A549 (cell line): ENCODE results near the gene ASB2. TPM values are rescaled to one million over a fixed set of nuclear protein-coding genes. Genes with fewer than 3 reads are reported as not detected.
A peak's percentile ranks its signal among the peaks of the same experiment; 100 is the strongest.

Source experiments
- ATAC-seq, 2 experiments: fragments of 200-7000 bp in 1 of 2; fragments of >200 bp in 1 of 2; cut with Nextera tagmentation in 1 of 2; cut with Tn5 transposase in 1 of 2; 3 replicates each; pipeline versions ENCODE4 v1.8.0 to v1.9.1; 2018 to 2020; ENCODE audit warnings: mild to moderate bottlenecking in 1 of 2, moderate library complexity in 1 of 2
- CTCF ChIA-PET: fragments of 300-600 bp; sonication (Branson Sonifier 250); formaldehyde crosslinking; extraction: SDS; loops from one replicate; lab custom pipeline; 2021; ENCODE audit warnings: antibody characterized with exemption, inconsistent platforms; lab: Yijun Ruan, JAX
- POLR2A ChIA-PET: fragments of 350-600 bp; formaldehyde crosslinking; extraction: SDS; loops from one replicate; lab custom pipeline; 2021; ENCODE audit warnings: antibody characterized with exemption, inconsistent platforms; lab: Yijun Ruan, JAX
- DNase-seq, 2 experiments: peaks; one replicate each; pipeline versions ENCODE4 v3.0.0 to v3.0.0-alpha.2; 2011 to 2016; ENCODE audit warnings: low read depth in 1 of 2, low spot score in 1 of 2
- FAIRE-seq: peaks from 2 replicates; lab custom pipeline; 2011; peaks lifted over from hg19 to GRCh38; lab: Jason Lieb, UNC
- H3K27ac ChIP-seq, 2 experiments: fragments of >200 bp; sonication (Bioruptor Twin); formaldehyde crosslinking; 3 replicates each; pipeline ENCODE4 v1.5.1; 2016 to 2017
- H3K4me1 ChIP-seq: fragments of >200 bp; sonication (Bioruptor Twin); formaldehyde crosslinking; 3 replicates; pipeline ENCODE4 v1.6.1; 2016
- H3K4me2 ChIP-seq: fragments of >200 bp; sonication (Bioruptor Twin); formaldehyde crosslinking; 3 replicates; pipeline ENCODE4 v1.6.1; 2016
- H3K4me3 ChIP-seq: fragments of >200 bp; sonication (Bioruptor Twin); formaldehyde crosslinking; 3 replicates; pipeline ENCODE4 v1.5.1; 2016
- H3K9me3 ChIP-seq: fragments of >200 bp; sonication (Bioruptor Twin); formaldehyde crosslinking; 3 replicates; pipeline ENCODE4 v1.6.1; 2016
- CBX2 ChIP-seq: fragments of 200-600 bp; sonication (generic); IDR thresholded peaks from 2 replicates; pipeline ENCODE4 v1.6.1; 2016; ENCODE audit warnings: low read depth, mild to moderate bottlenecking, borderline replicate concordance
- CBX8 ChIP-seq: fragments of 200-600 bp; sonication (generic); IDR thresholded peaks from 2 replicates; pipeline ENCODE4 v1.6.1; 2016
- CHD4 ChIP-seq: fragments of 200-600 bp; sonication (generic); IDR thresholded peaks from 2 replicates; pipeline ENCODE4 v1.6.1; 2016; ENCODE audit warnings: antibody characterized with exemption, mild to moderate bottlenecking, borderline replicate concordance
- EHMT2 ChIP-seq: fragments of 200-600 bp; sonication (generic); IDR thresholded peaks from 2 replicates; pipeline ENCODE4 v1.6.1; 2016; ENCODE audit warnings: antibody characterized with exemption, low read depth, mild to moderate bottlenecking, moderate library complexity
- HOXB13 ChIP-seq: fragments of 250-450 bp; sonication (Bioruptor Pico); IDR thresholded peaks from 2 replicates; pipeline ENCODE4 v1.5.0; 2020; ENCODE audit warnings: low read depth, mild to moderate bottlenecking, moderate library complexity
- JUN ChIP-seq, 2 experiments: fragments of >200 bp; sonication (Bioruptor Twin); formaldehyde crosslinking; IDR thresholded peaks; 2 replicates in 1 of 2; 3 replicates in 1 of 2; pipeline ENCODE4 v1.6.1; 2016 to 2017
- JUNB ChIP-seq: fragments of >200 bp; sonication (Bioruptor Twin); formaldehyde crosslinking; IDR thresholded peaks from 2 replicates; pipeline ENCODE4 v1.6.1; 2016
- KDM5A ChIP-seq: fragments of 200-600 bp; sonication (generic); IDR thresholded peaks from 2 replicates; pipeline ENCODE4 v1.6.1; 2016; ENCODE audit warnings: antibody characterized with exemption, mild to moderate bottlenecking
- NR3C1 ChIP-seq: fragments of >200 bp; sonication (Bioruptor Twin); formaldehyde crosslinking; IDR thresholded peaks from 3 replicates; pipeline ENCODE4 v1.6.1; 2017
- PHF8 ChIP-seq: fragments of 200-600 bp; sonication (generic); IDR thresholded peaks from 2 replicates; pipeline ENCODE4 v1.6.1; 2016; ENCODE audit warnings: low read depth, mild to moderate bottlenecking, antibody characterized with exemption, moderate library complexity, borderline replicate concordance
- POLR2A ChIP-seq: IDR thresholded peaks from 2 replicates; pipeline ENCODE4 v1.6.1; 2012; ENCODE audit warnings: mild to moderate bottlenecking, low read length
- RFX5 ChIP-seq: fragments of 450-650 bp; IDR thresholded peaks from 2 replicates; pipeline ENCODE4 v1.7.1; 2014; ENCODE audit warnings: antibody characterized with exemption, mild to moderate bottlenecking, moderate library complexity
- TFCP2L1 ChIP-seq: fragments of 250-450 bp; sonication (Bioruptor Pico); IDR thresholded peaks from 2 replicates; pipeline ENCODE4 v1.5.0; 2021; ENCODE audit warnings: mild to moderate bottlenecking
- TP53 ChIP-seq: fragments of 250-450 bp; sonication (Bioruptor Pico); IDR thresholded peaks from 2 replicates; pipeline ENCODE4 v1.5.0; 2021; ENCODE audit warnings: mild to moderate bottlenecking, moderate library complexity
- ZFP36 ChIP-seq: fragments of 450-650 bp; IDR thresholded peaks from 2 replicates; pipeline ENCODE4 v1.6.1; 2014; ENCODE audit warnings: borderline replicate concordance; ENCODE audit not compliant: partially characterized antibody
- WGBS: methylation state at CpG from one replicate; pipeline ENCODE4 v1.1.6; 2017; ENCODE audit errors: missing lambda C conversion rate; 5-methylcytosine and 5-hydroxymethylcytosine counted together
- polyA plus RNA-seq, 4 experiments: library from polyadenylated mRNA; depleted of rRNA in 3 of 4; stranded (reverse); fragments of >200 nt; fragmentation: RNase III in 1 of 4; extraction: RNeasy Plus Mini Kit Qiagen cat#74134 plus additional on column Dnase treatment in 1 of 4; gene quantifications; 2 replicates in 3 of 4; 3 replicates in 1 of 4; pipeline ENCODE4 v1.2.3, GENCODE V29; 2011 to 2017
- TF ChIP-seq, protein P1 (sequence below): fragments of >200 bp; sonication (Bioruptor Twin); formaldehyde crosslinking; IDR thresholded peaks from 3 replicates; pipeline ENCODE4 v1.6.1; 2016
- TF ChIP-seq, protein P2 (sequence below): IDR thresholded peaks from 2 replicates; pipeline ENCODE4 v1.6.1; 2012; ENCODE audit warnings: low read depth, borderline replicate concordance
- TF ChIP-seq, protein P3 (sequence below): fragments of 450-650 bp; IDR thresholded peaks from 2 replicates; pipeline ENCODE4 v1.6.1; 2014; ENCODE audit warnings: antibody characterized with exemption
- TF ChIP-seq, protein P4 (sequence below): fragments of 250-450 bp; sonication (Bioruptor Pico); IDR thresholded peaks from 2 replicates; pipeline ENCODE4 v1.5.0; 2021; ENCODE audit warnings: mild to moderate bottlenecking, moderate library complexity, borderline replicate concordance

ASB2 gene
- polyA plus RNA-seq, 2 of the 4 experiments (the other 2 are of a cell fraction) = 0.03 to 0.10 TPM

DNA sequence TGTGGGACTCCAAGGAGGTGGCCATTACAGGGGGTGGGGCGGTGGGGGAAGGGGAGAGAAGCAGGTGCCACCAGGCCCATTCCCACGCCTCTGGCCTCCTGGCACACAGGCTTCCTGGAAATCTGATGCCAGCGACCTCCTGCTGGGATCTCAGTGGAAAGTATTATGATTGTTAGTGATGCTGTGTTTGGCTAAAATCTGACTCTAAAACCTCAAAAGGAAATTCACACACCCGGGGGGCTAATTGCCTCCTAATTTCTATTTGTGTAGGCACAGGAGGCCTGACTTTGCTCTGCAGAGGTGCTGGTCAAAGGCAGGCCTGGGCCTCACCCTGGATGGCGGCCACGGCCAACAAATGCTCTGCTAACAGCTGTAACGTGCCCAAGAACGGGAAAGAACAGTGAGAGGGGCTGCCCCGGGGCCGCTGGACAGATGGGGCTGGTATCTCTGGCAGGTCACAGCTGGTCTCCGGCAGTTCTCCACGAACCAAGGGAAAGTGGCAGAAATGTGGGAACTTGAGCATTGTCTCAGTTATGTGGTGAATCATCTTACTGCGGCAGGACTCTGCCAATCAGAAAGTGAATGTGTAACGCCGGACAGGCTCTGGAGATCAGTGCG, 35.0 kb downstream of the ASB2 start:
- H3K4me1 ChIP-seq = peaks cover 22% of the 10 kb centered on the region
- peak overlapping the region in 1 of 2 experiments; percentile 75; a peak in 3 of 6 replicates for H3K27ac ChIP-seq
- H3K4me3 ChIP-seq = no peak overlapping the region
- FAIRE-seq (no peak), ATAC-seq (0 out of 6 replicates have a peak, but pooled peaks of 1 of the 2 experiments have one; percentile 19), DNase-seq (no peak)
- H3K4me2 ChIP-seq = peak overlapping the region; percentile 26
- 55% methylated on average over 14 of the region's 16 CpGs for whole genome bisulfite sequencing
- CTCF ChIA-PET = interaction anchor here (1.0 to 29.6 kb wide), 12 partner anchors 9 to 239 kb away, joined by 3 to 601 read pairs (median 24); partner anchors contain the start of genes ASB2, CCDC197 and FAM181A
- no peaks in the 10 kb centered on the region for H3K9me3 ChIP-seq
- TF ChIP-seq, protein P1, sequence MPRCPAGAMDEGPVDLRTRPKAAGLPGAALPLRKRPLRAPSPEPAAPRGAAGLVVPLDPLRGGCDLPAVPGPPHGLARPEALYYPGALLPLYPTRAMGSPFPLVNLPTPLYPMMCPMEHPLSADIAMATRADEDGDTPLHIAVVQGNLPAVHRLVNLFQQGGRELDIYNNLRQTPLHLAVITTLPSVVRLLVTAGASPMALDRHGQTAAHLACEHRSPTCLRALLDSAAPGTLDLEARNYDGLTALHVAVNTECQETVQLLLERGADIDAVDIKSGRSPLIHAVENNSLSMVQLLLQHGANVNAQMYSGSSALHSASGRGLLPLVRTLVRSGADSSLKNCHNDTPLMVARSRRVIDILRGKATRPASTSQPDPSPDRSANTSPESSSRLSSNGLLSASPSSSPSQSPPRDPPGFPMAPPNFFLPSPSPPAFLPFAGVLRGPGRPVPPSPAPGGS = no peak
- no peak for TF ChIP-seq JUNB
- no peak for TF ChIP-seq RFX5
- POLR2A ChIA-PET = no interaction called here

DNA sequence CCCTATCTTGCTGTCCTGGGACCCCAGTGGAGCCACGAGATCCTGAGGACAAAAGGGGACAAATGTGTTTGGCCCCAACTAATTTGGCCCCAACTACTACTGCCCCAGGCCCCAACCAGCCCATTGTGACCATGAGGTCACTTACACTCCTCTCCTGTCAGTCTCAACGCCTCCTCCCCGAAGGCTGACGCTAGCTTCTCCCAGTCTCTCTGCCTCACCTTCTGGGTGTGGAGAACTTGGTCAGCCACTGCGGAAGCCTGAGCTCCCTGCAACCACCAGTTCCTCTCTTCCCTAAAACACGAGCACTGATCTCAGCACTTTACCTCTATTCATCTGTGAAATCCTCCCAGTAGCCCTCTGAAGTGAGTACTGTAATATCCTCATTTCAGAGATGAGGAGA, 35.9 kb downstream of the ASB2 start:
- POLR2A ChIA-PET = interaction anchor here (1.3 kb wide), 1 partner anchor 25 kb away, joined by 4 read pairs; no protein-coding TSS in a partner anchor
- no peak for DNase-seq
- TF ChIP-seq, protein P2, sequence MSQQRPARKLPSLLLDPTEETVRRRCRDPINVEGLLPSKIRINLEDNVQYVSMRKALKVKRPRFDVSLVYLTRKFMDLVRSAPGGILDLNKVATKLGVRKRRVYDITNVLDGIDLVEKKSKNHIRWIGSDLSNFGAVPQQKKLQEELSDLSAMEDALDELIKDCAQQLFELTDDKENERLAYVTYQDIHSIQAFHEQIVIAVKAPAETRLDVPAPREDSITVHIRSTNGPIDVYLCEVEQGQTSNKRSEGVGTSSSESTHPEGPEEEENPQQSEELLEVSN = no peak
- TF ChIP-seq ZFP36 (no peak), POLR2A (no peak), CBX8 (no peak), NR3C1 (no peak), PHF8 (no peak), HOXB13 (CRISPR knock-in tag) (no peak), CHD4 (no peak), RFX5 (no peak), TP53 (CRISPR knock-in tag) (no peak), KDM5A (no peak), CBX2 (no peak), EHMT2 (no peak), TFCP2L1 (CRISPR knock-in tag) (no peak), JUN (IDR thresholded peaks at IDR 0.05) (no peak)
- TF ChIP-seq, protein P3, sequence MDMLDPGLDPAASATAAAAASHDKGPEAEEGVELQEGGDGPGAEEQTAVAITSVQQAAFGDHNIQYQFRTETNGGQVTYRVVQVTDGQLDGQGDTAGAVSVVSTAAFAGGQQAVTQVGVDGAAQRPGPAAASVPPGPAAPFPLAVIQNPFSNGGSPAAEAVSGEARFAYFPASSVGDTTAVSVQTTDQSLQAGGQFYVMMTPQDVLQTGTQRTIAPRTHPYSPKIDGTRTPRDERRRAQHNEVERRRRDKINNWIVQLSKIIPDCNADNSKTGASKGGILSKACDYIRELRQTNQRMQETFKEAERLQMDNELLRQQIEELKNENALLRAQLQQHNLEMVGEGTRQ = no peak
- TF ChIP-seq, protein P4, sequence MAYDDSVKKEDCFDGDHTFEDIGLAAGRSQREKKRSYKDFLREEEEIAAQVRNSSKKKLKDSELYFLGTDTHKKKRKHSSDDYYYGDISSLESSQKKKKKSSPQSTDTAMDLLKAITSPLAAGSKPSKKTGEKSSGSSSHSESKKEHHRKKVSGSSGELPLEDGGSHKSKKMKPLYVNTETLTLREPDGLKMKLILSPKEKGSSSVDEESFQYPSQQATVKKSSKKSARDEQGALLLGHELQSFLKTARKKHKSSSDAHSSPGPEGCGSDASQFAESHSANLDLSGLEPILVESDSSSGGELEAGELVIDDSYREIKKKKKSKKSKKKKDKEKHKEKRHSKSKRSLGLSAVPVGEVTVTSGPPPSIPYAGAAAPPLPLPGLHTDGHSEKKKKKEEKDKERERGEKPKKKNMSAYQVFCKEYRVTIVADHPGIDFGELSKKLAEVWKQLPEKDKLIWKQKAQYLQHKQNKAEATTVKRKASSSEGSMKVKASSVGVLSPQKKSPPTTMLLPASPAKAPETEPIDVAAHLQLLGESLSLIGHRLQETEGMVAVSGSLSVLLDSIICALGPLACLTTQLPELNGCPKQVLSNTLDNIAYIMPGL (CRISPR knock-in tag) = no peak
- TF ChIP-seq, all 56 proteins: peak for 0
- CTCF ChIA-PET = interaction anchor here (0.7 to 29.6 kb wide), 39 partner anchors 10 to 296 kb away, joined by 3 to 601 read pairs (median 8); partner anchors contain the start of genes ASB2, CCDC197, FAM181A and IFI27
- ATAC-seq (no peak), FAIRE-seq (no peak)
- Histone ChIP-seq H3K4me3 (no peak overlapping the region), H3K4me1 (peaks cover 15% of the 10 kb centered on the region; the same call in 2 of the 3 replicates), H3K27ac (peak overlapping the region in 1 of 2 experiments; percentile 36; a peak in 1 of 6 replicates), H3K4me2 (no peak overlapping the region), H3K9me3 (no peaks in the 10 kb centered on the region)
- 83% methylated on average over 6 of the region's 6 CpGs for WGBS
